Transverse colon (tissue), 4 donors: ENCODE results near the gene PHYHD1. TPM values are rescaled to one million over a fixed set of nuclear protein-coding genes. Genes with fewer than 3 reads are reported as not detected.

ENCODE experiments used
- DNase-seq: peaks from one replicate; pipeline ENCODE4 v3.0.0-alpha.2; 2019
- H3K27ac ChIP-seq, 4 donors: fragments of 200-600 bp; sonication (generic); 2 replicates each; pipeline ENCODE4 v1.5.1; 2016 to 2018; ENCODE audit warnings: inconsistent platforms in 4 of 4
- H3K27me3 ChIP-seq: fragments of 200-600 bp; sonication (generic); 2 replicates; pipeline ENCODE4 v1.5.1; 2017; ENCODE audit warnings: inconsistent platforms
- H3K36me3 ChIP-seq, 4 donors: fragments of 200-600 bp; sonication (generic); 2 replicates each; pipeline ENCODE4 v1.5.1; 2017 to 2019; ENCODE audit warnings: inconsistent platforms in 4 of 4
- H3K4me1 ChIP-seq, 4 donors: fragments of 200-600 bp; sonication (generic); 2 replicates each; pipeline ENCODE4 v1.5.1; 2017 to 2020; ENCODE audit warnings: inconsistent platforms in 4 of 4
- H3K4me3 ChIP-seq, 4 donors: fragments of 200-600 bp; sonication (generic); 1 replicate in 1 of 4; 2 replicates in 3 of 4; pipeline versions ENCODE4 v1.5.1 to v1.6.1; 2017 to 2019; ENCODE audit warnings: inconsistent platforms in 4 of 4
- H3K9me3 ChIP-seq, 2 donors: fragments of 200-600 bp; sonication (generic); 2 replicates each; pipeline ENCODE4 v1.5.1; 2017 to 2019; ENCODE audit warnings: inconsistent platforms in 2 of 2
- EP300 ChIP-seq: sonication (generic); formaldehyde crosslinking; IDR thresholded peaks from one replicate; pipeline ENCODE4 v1.6.1; 2017; ENCODE audit warnings: antibody characterized with exemption, low read depth
- POLR2A ChIP-seq: fragments of 450-650 bp; IDR thresholded peaks from one replicate; pipeline ENCODE4 v1.6.1; 2016; ENCODE audit warnings: antibody characterized with exemption, mild to moderate bottlenecking, moderate library complexity
- POLR2AphosphoS5 ChIP-seq, 3 donors: sonication (generic); formaldehyde crosslinking; IDR thresholded peaks; one replicate each; pipeline ENCODE4 v1.6.1; 2016; ENCODE audit warnings: antibody characterized with exemption in 3 of 3
- WGBS, 2 donors: methylation state at CpG; one replicate each; pipeline ENCODE4 v1.1.5; 2018; ENCODE audit warnings: low coverage in 1 of 2; 5-methylcytosine and 5-hydroxymethylcytosine counted together
- in situ Hi-C, 4 donors: fragments of 200-750 bp; cut with MboI; loops; one replicate each; pipeline versions ENCODE4 v1.15.0 to v1.15.1; 2017; ENCODE audit warnings: low sequenced_read_pairs in 3 of 4, low pct_ligation_motif_present in 1 of 4, low pct_unique_long_range_greater_than_20kb in 1 of 4
- intact Hi-C: fragments of 100-400 bp; cut with DNase I; formaldehyde crosslinking; loops from one replicate; pipeline ENCODE4 v1.15.1; 2023; ENCODE audit warnings: low total_unique reads
- total RNA-seq, 4 donors: library from RNA; depleted of rRNA; stranded (reverse); fragments of >200 nt; gene quantifications; one replicate each; pipeline ENCODE4 v1.1.0, GENCODE V29; 2016
- TF ChIP-seq, protein P1 (sequence below), 5 experiments: fragments of 200-600 bp in 3 of 5; fragments of 450-650 bp in 2 of 5; sonication (generic) in 3 of 5; IDR thresholded peaks; 1 replicate in 2 of 5; 2 replicates in 3 of 5; pipeline ENCODE4 v1.5.1; 2016 to 2017; ENCODE audit warnings: antibody characterized with exemption in 5 of 5, inconsistent platforms in 3 of 5, mild to moderate bottlenecking in 2 of 5, moderate library complexity in 1 of 5

The PHYHD1 gene
- total RNA-seq, 4 donors from 2014 or later, result 3.2 to 22.4 (median 5.5) TPM

GRCh38 chr9:128905964-128906363 is 14.8 kb upstream of the PHYHD1 start:
- Histone ChIP-seq H3K27me3 (no peaks in the 10 kb centered on the region), H3K4me1 (peaks cover 18 to 22% (median 19%) of the 10 kb centered on the region in 4 donors), H3K9me3 (no peaks in the 10 kb centered on the region), H3K36me3 (peaks cover 0 to 20% (median 8%) of the 10 kb centered on the region in 4 donors), H3K4me3 (no peak overlapping the region), H3K27ac (no peak overlapping the region)
- 73 to 91% methylated on average over 3 to 7 of the region's 7 CpGs for WGBS, 2 donors
- in situ Hi-C loops (no loop called here), intact Hi-C loops (no loop called here)
- TF ChIP-seq POLR2AphosphoS5 (IDR thresholded peaks at IDR 0.05) (no peak), POLR2A (no peak), EP300 (no peak)
- TF ChIP-seq, protein P1, sequence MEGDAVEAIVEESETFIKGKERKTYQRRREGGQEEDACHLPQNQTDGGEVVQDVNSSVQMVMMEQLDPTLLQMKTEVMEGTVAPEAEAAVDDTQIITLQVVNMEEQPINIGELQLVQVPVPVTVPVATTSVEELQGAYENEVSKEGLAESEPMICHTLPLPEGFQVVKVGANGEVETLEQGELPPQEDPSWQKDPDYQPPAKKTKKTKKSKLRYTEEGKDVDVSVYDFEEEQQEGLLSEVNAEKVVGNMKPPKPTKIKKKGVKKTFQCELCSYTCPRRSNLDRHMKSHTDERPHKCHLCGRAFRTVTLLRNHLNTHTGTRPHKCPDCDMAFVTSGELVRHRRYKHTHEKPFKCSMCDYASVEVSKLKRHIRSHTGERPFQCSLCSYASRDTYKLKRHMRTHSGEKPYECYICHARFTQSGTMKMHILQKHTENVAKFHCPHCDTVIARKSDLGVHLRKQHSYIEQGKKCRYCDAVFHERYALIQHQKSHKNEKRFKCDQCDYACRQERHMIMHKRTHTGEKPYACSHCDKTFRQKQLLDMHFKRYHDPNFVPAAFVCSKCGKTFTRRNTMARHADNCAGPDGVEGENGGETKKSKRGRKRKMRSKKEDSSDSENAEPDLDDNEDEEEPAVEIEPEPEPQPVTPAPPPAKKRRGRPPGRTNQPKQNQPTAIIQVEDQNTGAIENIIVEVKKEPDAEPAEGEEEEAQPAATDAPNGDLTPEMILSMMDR (IDR thresholded peaks at IDR 0.05), result no peak
- DNase-seq, result no peak

GRCh38 chr9:128906741-128907140 is 14.0 kb upstream of the PHYHD1 start:
- peaks cover 0 to 20% (median 8%) of the 10 kb centered on the region in 4 donors for H3K36me3 ChIP-seq
- intact Hi-C loops, result no loop called here
- in situ Hi-C loops, result no loop called here
- no peak overlapping the region for H3K4me3 ChIP-seq
- H3K27ac ChIP-seq, result no peak overlapping the region
- H3K9me3 ChIP-seq, result no peaks in the 10 kb centered on the region
- peaks cover 23 to 27% (median 25%) of the 10 kb centered on the region in 4 donors for H3K4me1 ChIP-seq
- DNase-seq, result no peak
- H3K27me3 ChIP-seq, result no peaks in the 10 kb centered on the region
- TF ChIP-seq EP300 (no peak), POLR2A (no peak), POLR2AphosphoS5 (IDR thresholded peaks at IDR 0.05) (no peak)
- TF ChIP-seq, protein P1 (IDR thresholded peaks at IDR 0.05), result no peak
- 66 to 80% methylated on average over 1 to 2 of the region's 2 CpGs for WGBS, 2 donors

- in situ Hi-C loops (no loop called here), intact Hi-C loops (no loop called here)
- Histone ChIP-seq H3K9me3 (no peaks in the 10 kb centered on the region), H3K4me3 (no peak overlapping the region), H3K4me1 (peaks cover 25 to 28% (median 27%) of the 10 kb centered on the region in 4 donors), H3K27me3 (no peaks in the 10 kb centered on the region), H3K36me3 (peaks cover 0 to 20% (median 8%) of the 10 kb centered on the region in 4 donors), H3K27ac (no peak overlapping the region)
- whole genome bisulfite sequencing, 2 donors, result 97% methylated on average over 21 of the region's 24 CpGs; no CpG with 5 or more reads in 1 of the 2 donors
- TF ChIP-seq, protein P1 (IDR thresholded peaks at IDR 0.05), result no peak
- no peak for TF ChIP-seq POLR2AphosphoS5 (IDR thresholded peaks at IDR 0.05)
- TF ChIP-seq EP300, result no peak
- no peak for TF ChIP-seq POLR2A
- DNase-seq, result no peak
These were observed 12.4 kb upstream of the PHYHD1 start for GRCh38 chr9:128908372-128908771.

DNA sequence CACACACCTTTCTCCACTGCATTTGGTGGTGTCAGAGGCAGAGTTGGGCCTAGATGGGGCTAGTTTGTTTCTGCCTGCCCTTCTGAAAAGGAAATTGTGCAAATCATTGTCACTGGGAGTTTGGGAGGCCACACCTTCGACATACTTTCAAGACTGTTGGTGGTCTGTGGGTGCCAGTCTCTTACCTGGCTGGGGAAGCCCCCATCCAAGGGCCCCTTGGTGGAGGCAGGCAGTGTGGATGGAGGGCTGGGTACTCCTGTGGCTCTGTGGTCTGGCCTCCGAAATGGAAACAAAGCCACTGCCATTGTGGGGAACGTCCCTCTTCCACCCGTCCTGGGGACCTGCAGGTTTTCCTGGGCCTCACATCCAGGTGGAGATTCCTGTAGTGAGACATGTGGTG is 10.9 kb upstream of the PHYHD1 start:
- in situ Hi-C loops, result no loop called here
- WGBS, 2 donors, result 84% methylated on average over 4 of the region's 4 CpGs; no CpG with 5 or more reads in 1 of the 2 donors
- Histone ChIP-seq H3K9me3 (no peaks in the 10 kb centered on the region), H3K36me3 (peaks cover 0 to 20% (median 8%) of the 10 kb centered on the region in 4 donors), H3K4me3 (no peak overlapping the region), H3K4me1 (peaks cover 28 to 31% (median 30%) of the 10 kb centered on the region in 4 donors), H3K27ac (no peak overlapping the region), H3K27me3 (no peaks in the 10 kb centered on the region)
- no peak for TF ChIP-seq POLR2AphosphoS5 (IDR thresholded peaks at IDR 0.05)
- no peak for TF ChIP-seq EP300
- TF ChIP-seq, protein P1 (IDR thresholded peaks at IDR 0.05), result no peak
- no peak for DNase-seq
- intact Hi-C loops, result no loop called here
